Midbrain (tissue), 1 donor: Measurements from ENCODE around the gene CAPN15.
"Not testable (repeated sequence)": the region's sequence is repeated elsewhere in the genome, so short reads cannot be mapped to it uniquely, and the experiment has no call there.

Source experiments
- DNase-seq: peaks from one replicate; lab custom pipeline; 2025; lab: John Stamatoyannopoulos, UW

Gene CAPN15

DNA sequence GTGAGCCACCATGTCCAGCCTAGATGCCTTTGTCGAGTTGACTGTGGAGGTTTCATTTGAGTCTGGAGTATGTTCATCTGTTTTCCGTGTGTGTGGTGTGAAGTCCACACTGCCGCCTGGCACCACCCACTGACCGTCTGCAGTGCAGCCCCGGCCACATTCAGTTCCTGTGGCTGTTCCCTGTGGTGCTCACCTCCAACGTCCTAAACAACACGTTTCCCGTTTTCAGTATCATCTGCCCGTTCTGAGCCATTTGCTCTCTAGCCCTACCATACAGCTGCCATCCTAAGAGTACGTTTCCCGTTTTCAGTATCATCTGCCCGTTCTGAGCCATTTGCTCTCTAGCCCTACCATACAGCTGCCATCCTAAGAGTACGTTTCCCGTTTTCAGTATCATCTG is 20.0 kb upstream of the CAPN15 start:
- not testable (repeated sequence) for DNase-seq

DNA sequence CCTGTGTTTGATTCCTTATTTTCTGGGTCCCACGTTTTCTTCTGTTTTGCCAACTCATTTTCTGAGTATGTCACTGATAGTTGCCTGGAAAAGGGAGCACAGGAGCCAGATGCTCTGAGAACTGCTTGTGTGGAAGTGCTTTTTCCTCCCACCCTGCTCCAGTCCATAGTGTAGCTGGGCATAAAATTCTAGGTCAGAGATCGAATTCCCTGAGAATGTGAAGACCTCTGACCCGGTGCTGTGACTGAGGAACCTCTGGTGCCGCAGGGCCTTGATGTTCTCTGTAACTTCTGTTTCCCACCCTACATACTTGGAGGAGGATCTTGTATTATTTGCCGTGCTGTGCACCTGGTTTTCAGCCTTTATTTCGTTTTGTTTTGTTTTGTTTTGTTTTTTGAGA is 19.5 kb upstream of the CAPN15 start:
- no peak for DNase-seq

DNA sequence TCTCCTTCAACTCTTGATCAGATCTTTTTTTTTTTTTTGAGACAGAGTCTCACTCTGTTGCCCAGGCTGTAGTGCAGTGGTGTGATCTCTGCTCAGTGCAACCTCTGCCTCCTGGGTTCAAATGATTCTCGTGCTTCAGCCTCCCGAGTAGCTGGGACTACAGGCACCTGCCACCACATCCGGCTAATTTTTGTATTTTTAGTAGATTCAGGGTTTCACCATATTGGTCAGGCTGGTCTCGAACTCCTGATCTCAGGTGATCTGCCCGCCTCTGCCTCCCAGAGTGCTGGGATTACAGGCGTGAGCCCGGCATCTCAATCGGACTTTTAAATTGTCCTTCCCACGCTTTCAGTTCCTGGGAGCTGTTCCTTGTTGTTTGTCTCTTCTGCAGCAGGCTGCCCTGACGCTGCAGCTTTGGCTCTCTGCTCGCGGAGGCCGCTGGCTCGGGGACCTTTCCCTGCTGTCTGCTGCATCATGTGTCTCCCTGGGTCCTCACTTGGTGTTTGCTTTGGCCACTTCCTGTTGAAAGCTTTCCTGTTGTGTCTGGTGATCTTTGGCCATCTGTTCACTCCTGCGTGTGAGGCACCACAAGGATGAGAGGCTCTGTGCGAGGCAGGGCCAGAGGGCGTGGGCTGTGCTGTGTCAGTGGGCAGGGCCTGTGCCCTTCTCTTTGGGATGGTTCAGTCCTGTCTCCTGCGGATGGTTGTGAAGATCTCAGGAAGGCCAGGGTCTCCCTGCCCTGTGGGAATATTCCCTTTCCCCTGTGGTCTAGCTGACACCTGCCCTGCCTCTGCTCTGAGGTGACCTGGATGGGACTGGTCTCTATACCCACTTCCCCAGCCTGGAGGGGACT is 18.4 kb upstream of the CAPN15 start:
- DNase-seq, result no peak

DNA sequence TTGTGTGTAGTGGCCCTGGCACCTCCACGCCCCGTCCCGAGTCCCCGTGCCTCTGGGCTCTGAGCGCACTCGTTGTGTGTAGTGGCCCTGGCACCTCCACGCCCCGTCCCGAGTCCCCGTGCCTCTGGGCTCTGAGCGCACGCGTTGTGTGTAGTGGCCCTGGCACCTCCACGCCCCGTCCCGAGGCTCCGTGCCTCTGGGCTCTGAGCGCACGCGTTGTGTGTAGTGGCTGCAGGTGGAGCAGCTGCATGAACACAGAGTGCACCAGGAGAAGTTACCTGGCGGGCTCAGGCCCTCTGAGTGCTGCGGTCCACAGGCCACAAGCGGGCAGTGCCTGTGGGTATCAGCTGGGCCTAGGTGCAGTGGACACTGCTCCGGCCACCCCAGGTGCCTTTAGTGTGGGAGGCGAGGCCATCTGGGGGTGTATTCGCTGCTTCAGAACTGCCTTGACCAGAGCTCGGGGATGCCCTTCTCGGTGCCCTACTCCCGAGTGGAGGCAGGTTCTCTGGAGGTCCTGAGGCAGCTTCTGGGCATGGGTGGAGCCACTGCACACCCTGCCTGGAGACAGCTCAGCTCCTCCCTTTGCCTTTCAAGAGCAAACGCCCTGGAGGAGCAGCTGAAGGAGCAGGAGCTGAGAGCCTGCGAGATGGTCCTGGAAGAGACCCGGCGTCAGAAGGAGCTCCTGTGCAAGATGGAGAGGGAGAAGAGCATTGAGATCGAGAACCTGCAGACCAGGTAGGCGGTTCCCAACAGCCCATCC is 17.3 kb upstream of the CAPN15 start:
- DNase-seq, result no peak

DNA sequence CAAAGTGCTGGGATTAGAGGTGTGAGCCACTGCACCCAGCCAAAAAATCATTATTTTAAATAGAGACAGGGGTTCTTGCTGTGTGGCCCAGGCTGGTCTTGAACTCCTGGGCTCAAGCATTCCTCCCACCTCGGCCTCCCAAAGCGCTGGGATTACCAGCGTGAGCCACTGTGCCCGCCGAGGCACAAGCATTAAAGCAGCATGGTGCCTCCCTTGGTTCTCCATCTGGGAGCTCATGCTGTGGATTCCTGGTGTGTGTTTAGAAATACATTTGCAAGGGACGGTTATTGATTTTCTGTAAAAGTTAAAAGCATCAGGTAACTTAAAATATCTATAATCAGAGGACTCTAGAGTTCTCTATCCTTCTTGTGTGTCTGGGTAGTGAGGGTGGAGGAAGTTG is 14.7 kb upstream of the CAPN15 start:
- no peak for DNase-seq

DNA sequence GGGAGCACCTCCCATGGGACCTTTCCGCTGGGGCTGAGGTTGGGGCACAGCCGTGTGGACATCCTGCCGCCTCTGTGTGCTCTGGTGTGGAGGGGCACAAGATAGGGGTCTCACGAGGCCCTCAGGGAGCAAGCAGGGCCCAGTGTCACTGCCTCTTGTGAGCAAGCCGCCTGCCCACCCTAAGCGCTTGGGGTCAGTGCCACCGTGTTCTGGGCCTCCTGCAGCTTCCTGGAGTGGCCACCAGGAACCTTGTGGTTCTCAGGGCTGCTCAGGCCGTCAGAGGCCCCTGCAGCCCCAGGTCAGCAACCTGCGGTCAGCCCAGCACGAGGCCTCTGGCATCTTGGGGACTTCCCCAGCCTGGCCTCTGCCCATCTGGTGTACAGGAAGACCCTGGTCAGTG is 13.6 kb upstream of the CAPN15 start:
- DNase-seq, result no peak

DNA sequence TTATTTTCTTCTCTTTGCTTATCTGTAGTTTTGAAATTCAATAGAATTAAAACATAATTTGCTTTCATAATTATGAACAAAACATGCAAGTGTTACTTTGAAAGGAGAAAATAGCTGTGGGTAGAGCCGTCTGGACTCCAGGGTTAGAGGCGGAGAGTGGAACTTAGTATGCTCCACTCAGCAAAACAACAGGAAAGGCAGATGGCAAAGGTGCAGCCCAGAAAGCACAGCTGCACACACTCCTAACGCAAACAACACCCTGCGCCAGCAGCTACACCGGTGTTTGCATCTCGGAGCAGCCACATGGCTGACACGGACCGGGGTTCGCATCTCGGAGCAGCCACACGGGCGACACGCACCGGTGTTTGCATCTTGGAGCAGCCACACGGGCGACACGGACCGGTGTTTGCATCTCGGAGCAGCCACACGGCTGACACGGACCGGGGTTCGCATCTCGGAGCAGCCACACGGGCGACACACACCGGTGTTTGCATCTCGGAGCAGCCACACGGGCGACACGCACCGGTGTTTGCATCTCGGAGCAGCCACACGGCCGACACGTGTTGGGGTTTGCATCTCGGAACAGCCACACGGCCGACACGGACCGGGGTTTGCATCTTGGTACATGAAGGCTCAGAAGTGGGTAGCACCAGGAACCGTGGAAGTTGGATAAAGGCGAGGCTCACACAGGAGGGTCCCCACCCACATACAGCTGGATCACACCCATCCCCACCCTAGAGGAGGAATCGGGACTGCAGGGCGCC is 12.2 kb upstream of the CAPN15 start:
- DNase-seq, result no peak

DNA sequence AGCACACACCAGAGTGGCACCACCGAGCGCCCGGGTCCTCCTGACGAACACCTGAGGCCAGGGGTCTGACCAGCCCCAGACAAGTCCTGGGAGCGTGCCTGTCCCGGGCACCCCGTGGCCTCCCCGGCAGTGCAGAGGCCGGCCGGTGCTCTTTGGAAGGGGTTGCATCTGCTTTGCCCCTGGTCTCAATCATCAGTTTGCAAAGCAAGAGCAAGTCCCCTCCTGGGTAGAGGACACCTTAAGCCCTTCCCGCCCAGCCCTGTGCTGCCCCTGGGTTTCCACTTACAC is 11.6 kb upstream of the CAPN15 start:
- DNase-seq, result no peak

DNA sequence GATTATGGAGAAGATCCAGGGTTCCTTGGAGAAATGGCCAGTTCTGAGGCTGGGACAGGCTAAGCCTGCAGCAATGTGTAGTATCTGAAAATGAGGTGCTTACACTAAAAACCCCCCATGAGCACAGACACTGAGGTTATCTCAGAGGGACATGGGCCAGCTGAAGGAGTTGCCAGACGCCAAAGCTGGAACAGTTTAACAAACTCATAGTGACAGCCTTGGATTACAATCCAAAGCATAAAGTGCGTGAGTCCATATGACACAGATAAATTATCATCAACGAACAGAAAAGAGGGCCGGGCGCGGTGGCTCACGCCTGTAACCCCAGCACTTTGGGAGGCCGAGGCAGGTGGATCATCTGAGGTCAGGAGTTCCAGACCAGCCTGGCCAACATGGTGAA is 11.2 kb upstream of the CAPN15 start:
- no peak for DNase-seq

DNA sequence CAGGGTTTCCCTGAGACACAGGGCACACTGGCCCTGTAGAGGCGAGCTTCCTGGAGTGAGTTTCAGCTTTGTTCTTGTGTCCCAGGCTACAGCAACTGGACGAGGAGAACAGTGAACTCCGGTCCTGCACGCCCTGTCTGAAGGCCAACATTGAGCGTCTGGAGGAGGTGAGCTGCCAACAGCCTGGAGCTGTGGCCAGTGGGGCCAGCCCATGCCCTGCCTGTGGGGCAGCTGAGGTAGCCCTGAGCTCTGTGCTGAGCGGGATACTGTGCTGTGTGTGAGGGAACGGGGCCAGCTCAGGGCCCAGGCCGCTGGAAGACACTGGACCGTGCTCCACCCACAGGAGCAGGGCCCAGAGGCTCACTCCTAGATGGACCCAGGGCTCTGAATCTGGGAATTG is 8.7 kb upstream of the CAPN15 start:
- DNase-seq, result peak; percentile 47

DNA sequence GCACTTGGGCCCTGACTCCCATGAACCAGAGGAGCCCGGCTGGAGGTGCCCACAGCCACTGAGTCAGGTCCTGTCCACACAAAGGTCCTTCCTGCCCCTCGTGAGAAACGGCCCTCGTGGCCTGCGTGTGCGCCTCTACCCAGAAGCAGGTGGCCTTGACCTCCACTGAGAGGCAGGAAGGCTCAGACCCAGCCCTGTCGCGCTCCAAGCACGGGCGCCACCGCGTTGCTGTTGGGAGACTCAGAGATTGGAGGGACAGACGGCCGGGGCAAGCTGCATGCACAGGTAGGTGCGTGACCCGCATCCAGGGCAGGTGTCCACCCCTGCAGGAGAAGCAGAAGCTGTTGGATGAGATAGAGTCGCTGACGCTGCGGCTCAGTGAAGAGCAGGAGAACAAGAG is 8.1 kb upstream of the CAPN15 start:
- no peak for DNase-seq

DNA sequence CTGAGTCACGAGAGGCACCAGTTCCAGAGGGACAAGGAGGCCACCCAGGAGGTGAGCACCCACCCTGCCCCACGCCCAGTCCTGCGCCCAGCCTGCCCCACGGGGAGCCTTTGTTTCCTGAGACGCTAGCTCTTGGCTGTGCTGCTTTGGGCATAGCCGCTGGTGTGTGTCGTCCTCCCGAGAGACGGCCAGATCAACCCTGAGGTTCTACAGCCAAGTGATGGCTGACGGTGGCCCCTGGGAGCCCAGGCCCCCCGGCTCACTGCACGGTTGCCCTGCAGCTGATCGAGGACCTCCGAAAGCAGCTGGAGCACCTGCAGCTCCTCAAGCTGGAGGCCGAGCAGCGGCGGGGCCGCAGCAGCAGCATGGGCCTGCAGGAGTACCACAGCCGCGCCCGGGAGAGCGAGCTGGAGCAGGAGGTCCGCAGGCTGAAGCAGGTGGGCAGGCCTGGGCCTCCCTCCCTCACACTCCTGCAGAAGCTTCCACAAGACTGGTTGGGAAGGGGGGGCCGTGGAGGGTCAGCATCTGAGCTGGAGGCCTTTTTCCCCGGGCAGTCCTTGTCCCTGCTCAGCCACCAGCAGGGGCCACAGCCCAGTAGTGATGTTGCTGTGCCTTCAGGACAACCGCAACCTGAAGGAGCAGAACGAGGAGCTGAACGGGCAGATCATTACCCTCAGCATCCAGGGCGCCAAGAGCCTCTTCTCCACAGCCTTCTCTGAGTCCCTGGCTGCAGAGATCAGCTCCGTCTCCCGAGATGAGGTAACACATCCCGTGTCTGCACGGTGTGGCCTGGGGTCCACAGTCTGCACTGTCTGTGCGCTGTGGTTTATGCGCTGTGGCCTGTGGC is 7.4 kb upstream of the CAPN15 start:
- no peak for DNase-seq

DNA sequence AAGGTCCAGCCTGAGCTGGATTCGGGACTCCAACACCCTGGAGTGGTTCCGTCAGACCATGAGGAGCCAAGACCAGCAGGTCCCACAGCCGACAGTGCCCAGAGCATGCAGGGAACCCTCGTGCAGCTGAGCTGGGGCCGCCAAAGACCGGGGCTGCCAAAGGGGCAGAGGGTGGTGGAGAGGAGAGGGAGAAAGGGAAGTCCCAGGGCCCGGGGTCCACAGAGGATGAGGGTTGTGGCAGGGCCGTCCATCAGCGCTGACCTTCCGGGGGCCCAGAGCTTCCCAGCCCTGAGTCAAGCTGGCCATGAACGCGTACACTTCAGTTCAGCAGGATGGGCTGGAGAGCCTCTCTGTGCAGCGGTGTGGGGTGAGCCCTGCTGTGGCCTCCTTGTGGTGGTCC is 6.7 kb upstream of the CAPN15 start:
- no peak for DNase-seq

DNA sequence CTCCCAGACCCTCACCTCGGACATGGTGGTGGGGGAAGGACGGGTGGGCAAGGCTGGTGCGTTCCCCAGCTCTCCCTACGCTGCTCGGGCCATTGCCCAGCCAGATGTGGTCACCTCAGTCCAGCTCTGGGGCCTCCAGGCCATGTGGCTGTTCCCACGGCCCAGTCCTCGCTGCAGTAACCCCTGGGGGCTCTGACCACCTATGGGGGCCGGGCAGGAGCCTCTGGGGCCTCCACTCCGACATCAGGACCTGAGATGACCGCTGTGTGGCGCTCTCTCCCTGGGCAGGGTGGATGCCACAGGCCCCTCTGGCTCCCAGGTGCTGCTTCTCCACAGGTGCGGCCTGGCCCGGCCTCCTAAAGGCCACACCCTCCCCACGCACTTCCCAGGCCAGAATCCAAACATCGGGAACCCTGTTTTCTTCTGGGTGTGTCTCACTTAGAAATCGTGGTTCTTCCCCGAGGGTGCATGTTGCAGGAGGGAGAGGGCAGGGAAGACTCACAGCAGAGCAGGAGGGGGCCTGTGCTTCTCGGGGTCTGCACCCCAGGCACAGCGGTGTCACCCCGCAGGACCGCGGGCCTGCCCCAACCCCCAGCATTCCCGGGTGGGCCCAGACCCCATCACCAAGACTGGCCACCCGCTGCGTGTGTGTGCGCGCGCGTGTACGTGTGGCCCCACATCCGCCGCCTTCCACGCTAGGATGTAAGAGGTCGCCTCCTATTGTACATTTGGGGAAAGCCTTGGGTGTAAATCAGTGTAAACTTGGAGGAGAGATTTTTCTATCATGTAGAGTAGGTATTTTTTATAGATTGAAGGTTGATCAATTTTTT is 5.9 kb upstream of the CAPN15 start:
- no peak for DNase-seq

DNA sequence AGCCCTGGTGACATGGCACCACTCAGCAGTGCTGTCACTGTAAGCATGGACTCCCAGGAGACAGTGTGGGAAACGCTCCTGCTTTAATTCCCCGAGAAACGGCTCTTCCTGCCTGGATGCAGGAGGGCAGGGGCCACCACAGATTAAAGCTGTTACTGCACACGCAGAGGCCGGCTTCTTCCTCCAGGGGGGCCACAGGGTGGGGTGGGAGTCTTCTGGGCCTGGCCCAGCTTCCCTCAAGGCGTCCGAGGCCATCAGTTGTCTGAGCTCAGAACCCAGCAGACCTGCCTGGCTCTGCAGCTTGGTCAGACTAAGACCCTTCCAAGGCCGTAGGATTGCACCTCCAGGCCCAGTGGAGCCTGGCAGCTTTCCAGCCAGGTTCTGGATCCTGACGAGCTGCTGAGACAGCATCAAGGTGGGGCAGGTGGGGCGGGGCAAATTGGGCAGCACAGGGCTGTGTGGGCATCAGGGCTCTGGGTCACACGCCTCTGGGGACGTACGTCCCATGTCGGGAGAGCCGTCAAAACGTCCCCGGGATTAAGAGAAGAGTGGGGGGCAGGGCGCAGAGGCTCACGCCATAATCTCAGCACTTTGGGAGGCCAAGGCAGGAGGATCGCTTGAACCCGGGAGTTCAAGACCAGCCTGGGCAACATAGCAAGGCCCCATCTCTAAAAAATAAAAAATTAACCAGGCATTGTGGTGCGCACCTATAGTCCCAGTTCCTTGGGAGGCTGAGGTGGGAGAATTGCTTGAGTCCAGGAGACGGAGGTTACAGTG is 5.0 kb upstream of the CAPN15 start:
- no peak for DNase-seq

DNA sequence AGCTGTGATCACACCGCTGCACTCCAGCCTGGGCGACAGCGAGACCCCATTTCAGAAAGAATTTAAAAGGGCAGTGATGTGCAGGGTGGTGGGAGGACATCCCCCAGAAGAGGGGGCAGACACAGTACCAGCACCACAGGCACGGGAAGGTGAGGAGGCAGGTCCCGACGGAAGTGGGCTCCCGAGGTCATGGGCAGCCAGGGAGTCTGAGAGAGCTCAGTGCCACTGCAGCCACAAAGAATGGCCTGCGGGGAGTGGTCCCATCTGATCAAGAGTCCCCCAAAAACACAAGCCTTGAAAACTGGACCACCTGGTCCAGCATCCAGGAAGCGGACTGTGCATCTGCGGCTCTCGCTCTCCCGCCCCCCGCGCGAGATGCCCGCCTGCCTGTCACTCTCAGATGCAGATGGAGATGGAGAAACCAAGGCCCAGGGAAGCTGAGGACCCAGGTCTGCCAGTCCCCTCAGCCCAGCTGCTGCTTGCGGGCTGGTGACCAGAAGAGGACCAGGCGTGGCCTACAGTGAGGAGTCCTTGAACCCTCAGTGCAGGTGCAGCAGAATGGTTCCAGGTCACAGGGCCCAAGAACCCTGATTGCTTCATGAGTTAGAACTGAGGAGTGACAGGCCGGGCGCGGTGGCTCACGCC is 4.3 kb upstream of the CAPN15 start:
- DNase-seq, result no peak

DNA sequence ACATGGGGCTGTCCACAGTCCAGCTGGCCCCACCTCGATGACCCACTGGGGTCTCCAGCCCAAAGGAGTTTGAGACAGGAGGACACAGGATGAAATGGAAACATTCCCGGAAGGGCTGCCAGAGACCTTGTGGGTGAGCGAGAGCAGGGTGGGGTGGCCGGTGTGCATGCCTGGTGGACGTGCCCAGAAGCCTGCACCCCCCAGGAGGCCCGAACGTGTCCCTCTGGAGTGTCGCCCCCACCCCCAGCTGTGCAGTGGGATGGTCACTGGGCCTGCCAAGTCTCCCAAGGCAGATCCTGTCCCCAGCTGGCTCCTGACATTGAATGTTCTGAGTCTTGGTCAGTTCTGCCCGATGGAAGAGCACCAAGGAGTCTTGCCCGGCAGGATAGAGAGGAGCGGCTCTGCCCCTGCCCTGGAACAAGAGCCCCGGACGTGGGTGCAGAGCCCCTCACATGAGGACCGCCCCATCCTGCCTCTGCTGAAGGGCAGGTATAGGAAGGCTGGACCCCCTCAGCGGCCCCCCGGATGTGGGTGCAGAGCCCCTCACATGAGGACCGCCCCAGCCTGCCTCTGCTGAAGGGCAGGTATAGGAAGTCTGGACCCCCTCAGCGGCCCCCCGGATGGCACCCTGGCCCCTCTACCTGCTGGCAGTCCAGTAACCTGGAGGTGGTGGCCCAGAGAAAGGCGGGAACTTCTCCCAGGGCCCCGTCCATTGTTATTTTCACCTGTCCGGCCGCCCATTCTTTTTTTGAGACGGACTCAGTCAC is 3.1 kb upstream of the CAPN15 start:
- no peak for DNase-seq

DNA sequence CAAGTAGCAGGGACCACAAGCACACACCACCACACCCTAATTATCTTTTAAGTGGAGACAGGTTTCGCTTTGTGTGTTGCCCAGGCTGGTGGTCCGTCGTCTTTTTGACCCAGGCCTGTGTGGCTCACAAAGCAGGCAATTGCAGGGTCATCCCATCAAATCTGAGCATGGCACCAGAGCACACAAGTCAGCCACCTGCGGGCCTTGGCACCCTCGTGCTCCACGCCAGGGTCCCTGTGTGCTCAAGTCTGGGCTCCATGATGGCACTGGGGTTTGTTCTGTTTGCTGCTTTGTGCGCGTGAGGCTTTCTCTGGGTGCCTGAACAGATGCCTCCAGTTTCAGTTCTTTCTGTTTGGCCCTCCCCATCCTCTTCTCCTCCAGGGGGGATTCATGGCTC is 2.4 kb upstream of the CAPN15 start:
- DNase-seq, result no peak
